Superior temporal gyrus (tissue), 1 donor: ENCODE results near the gene COX14.
"Not testable (repeated sequence)": the region's sequence is repeated elsewhere in the genome, so short reads cannot be mapped to it uniquely, and the experiment has no call there.

ENCODE experiments used
- DNase-seq: peaks from one replicate; pipeline ENCODE4 v3.0.0-alpha.2; 2016; ENCODE audit errors: extremely low spot score

Gene COX14

GRCh38 chr12:50107416-50108268, 4.4 kb upstream of the COX14 start:
- DNase-seq, result no peak

- no peak for DNase-seq
Measured at GRCh38 chr12:50109319-50109718, 2.7 kb upstream of the COX14 start.

- no peak for DNase-seq
Measured at GRCh38 chr12:50110127-50110761, 1.8 kb upstream of the COX14 start.

GRCh38 chr12:50110762-50111351, 1.2 kb upstream of the COX14 start:
- DNase-seq, result no peak

GRCh38 chr12:50111395-50111692, 692 bp upstream of the COX14 start:
- DNase-seq, result no peak

- peak; percentile 58 for DNase-seq
Measured at GRCh38 chr12:50112456-50113218, 601 bp downstream of the COX14 start.

- no peak for DNase-seq
Measured at GRCh38 chr12:50117057-50117622, 5.1 kb downstream of the COX14 start.

- no peak for DNase-seq
Measured at GRCh38 chr12:50119387-50119786, 7.4 kb downstream of the COX14 start.

- DNase-seq, result no peak
Measured at GRCh38 chr12:50120521-50120920, 8.5 kb downstream of the COX14 start.

GRCh38 chr12:50120953-50121352, 8.9 kb downstream of the COX14 start:
- no peak for DNase-seq

- no peak for DNase-seq
Measured at GRCh38 chr12:50121641-50122040, 9.6 kb downstream of the COX14 start.

- no peak for DNase-seq
Measured at GRCh38 chr12:50123203-50123602, 11.2 kb downstream of the COX14 start.

GRCh38 chr12:50127546-50127945, 15.5 kb downstream of the COX14 start:
- no peak for DNase-seq

GRCh38 chr12:50129290-50129689, 17.3 kb downstream of the COX14 start:
- DNase-seq, result no peak

- peak; percentile 83 for DNase-seq
Measured at GRCh38 chr12:50132505-50133135, 20.6 kb downstream of the COX14 start.

GRCh38 chr12:50142993-50143392, 31.0 kb downstream of the COX14 start:
- DNase-seq, result no peak

GRCh38 chr12:50145439-50145838, 33.4 kb downstream of the COX14 start:
- no peak for DNase-seq

- no peak for DNase-seq
Measured at GRCh38 chr12:50147281-50147680, 35.2 kb downstream of the COX14 start.

GRCh38 chr12:50148011-50148410, 36.0 kb downstream of the COX14 start:
- DNase-seq, result not testable (repeated sequence)

- no peak for DNase-seq
Measured at GRCh38 chr12:50149311-50149710, 37.3 kb downstream of the COX14 start.

GRCh38 chr12:50151047-50151687, 39.1 kb downstream of the COX14 start:
- DNase-seq, result no peak
